OCI-LY3 (cell line): Measurements from ENCODE around the gene GABRA4.

Experiments used
- EZH2phosphoT487 ChIP-seq: fragments of 200-600 bp; shearing (Covaris generic); IDR thresholded peaks from 2 replicates; pipeline ENCODE4 v1.6.1; 2018; ENCODE audit warnings: antibody characterized with exemption, mixed run types, low read depth
- TF ChIP-seq, protein P1 (sequence below): fragments of 200-600, 300-600 bp; sonication (generic); IDR thresholded peaks from 2 replicates; pipeline ENCODE4 v1.5.1; 2014; ENCODE audit warnings: antibody characterized with exemption, low read length, low read depth

- TF ChIP-seq, protein P1, sequence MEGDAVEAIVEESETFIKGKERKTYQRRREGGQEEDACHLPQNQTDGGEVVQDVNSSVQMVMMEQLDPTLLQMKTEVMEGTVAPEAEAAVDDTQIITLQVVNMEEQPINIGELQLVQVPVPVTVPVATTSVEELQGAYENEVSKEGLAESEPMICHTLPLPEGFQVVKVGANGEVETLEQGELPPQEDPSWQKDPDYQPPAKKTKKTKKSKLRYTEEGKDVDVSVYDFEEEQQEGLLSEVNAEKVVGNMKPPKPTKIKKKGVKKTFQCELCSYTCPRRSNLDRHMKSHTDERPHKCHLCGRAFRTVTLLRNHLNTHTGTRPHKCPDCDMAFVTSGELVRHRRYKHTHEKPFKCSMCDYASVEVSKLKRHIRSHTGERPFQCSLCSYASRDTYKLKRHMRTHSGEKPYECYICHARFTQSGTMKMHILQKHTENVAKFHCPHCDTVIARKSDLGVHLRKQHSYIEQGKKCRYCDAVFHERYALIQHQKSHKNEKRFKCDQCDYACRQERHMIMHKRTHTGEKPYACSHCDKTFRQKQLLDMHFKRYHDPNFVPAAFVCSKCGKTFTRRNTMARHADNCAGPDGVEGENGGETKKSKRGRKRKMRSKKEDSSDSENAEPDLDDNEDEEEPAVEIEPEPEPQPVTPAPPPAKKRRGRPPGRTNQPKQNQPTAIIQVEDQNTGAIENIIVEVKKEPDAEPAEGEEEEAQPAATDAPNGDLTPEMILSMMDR: no peak
- TF ChIP-seq EZH2phosphoT487: no peak
These were observed 36.9 kb downstream of the GABRA4 start for GRCh38 chr4:46956451-46956850.
